WTC11 (cell line): ENCODE data around the gene SH3BP5. TPM values are rescaled to one million over a fixed set of nuclear protein-coding genes. Genes with fewer than 3 reads are reported as not detected.

Experiments
- ATAC-seq: fragments of 200-7000 bp; cut with Tn5 transposase; 2 replicates; pipeline ENCODE4 v1.10.0; 2021; ENCODE audit warnings: mild to moderate bottlenecking, moderate library complexity
- CTCF ChIA-PET: fragments of 300-600 bp; sonication (Branson Sonifier 250); formaldehyde crosslinking; loops from one replicate; lab custom pipeline; 2021; ENCODE audit warnings: antibody characterized with exemption; lab: Charles Lee
- POLR2A ChIA-PET: fragments of 350-600 bp; sonication (Branson Sonifier 250); formaldehyde crosslinking; loops from one replicate; lab custom pipeline; 2021; ENCODE audit warnings: antibody characterized with exemption; lab: Charles Lee
- DNase-seq: peaks from one replicate; pipeline ENCODE4 v3.0.0; 2021; ENCODE audit warnings: low spot score
- H3K27ac Mint-ChIP-seq: 2 replicates; pipeline ENCODE4 v1.8.0; 2021; ENCODE audit warnings: mixed read lengths
- H3K27me3 Mint-ChIP-seq: 2 replicates; pipeline ENCODE4 v1.8.0; 2021; ENCODE audit warnings: low read depth, mild to moderate bottlenecking, moderate library complexity, mixed read lengths
- H3K36me3 Mint-ChIP-seq: 2 replicates; pipeline ENCODE4 v1.8.0; 2021; ENCODE audit warnings: mixed read lengths
- H3K4me1 Mint-ChIP-seq: 2 replicates; pipeline ENCODE4 v1.8.0; 2022; ENCODE audit warnings: mixed read lengths
- H3K4me3 Mint-ChIP-seq: 2 replicates; pipeline ENCODE4 v1.8.0; 2021; ENCODE audit warnings: mild to moderate bottlenecking, moderate library complexity, mixed read lengths
- H3K9me3 Mint-ChIP-seq: 2 replicates; pipeline ENCODE4 v1.8.0; 2021; ENCODE audit warnings: mixed read lengths
- AR ChIP-seq: fragments of 250-450 bp; sonication (Bioruptor Pico); IDR thresholded peaks from 2 replicates; pipeline ENCODE4 v1.9.0; 2021; ENCODE audit warnings: mild to moderate bottlenecking
- ATF2 ChIP-seq: sonication (generic); formaldehyde crosslinking; IDR thresholded peaks from 2 replicates; pipeline ENCODE4 v1.8.1; 2022; ENCODE audit warnings: low read depth, missing genetic modification reagents, borderline replicate concordance
- CDX4 ChIP-seq: fragments of 250-450 bp; sonication (Bioruptor Pico); IDR thresholded peaks from 2 replicates; pipeline ENCODE4 v1.9.0; 2021; ENCODE audit warnings: moderate library complexity, mild to moderate bottlenecking, inconsistent platforms, borderline replicate concordance
- CREM ChIP-seq: sonication (generic); formaldehyde crosslinking; IDR thresholded peaks from 2 replicates; pipeline ENCODE4 v1.8.1; 2022; ENCODE audit warnings: mild to moderate bottlenecking, missing genetic modification reagents, moderate library complexity
- E2F4 ChIP-seq: sonication (generic); formaldehyde crosslinking; IDR thresholded peaks from 2 replicates; pipeline ENCODE4 v1.8.1; 2022; ENCODE audit warnings: low read depth, mild to moderate bottlenecking, moderate library complexity, missing genetic modification reagents, borderline replicate concordance
- E2F5 ChIP-seq: sonication (generic); formaldehyde crosslinking; IDR thresholded peaks from 2 replicates; pipeline ENCODE4 v1.8.1; 2022; ENCODE audit warnings: mild to moderate bottlenecking, moderate library complexity, missing genetic modification reagents
- HMGA2 ChIP-seq: fragments of 250-450 bp; sonication (Bioruptor Pico); IDR thresholded peaks from 2 replicates; pipeline ENCODE4 v1.4.0; 2021; ENCODE audit warnings: mild to moderate bottlenecking, moderate library complexity
- IRF1 ChIP-seq: sonication (generic); formaldehyde crosslinking; IDR thresholded peaks from 2 replicates; pipeline ENCODE4 v1.8.0; 2023; ENCODE audit warnings: missing genetic modification reagents
- MYBL2 ChIP-seq: sonication (generic); formaldehyde crosslinking; IDR thresholded peaks from 2 replicates; pipeline ENCODE4 v1.8.1; 2023; ENCODE audit warnings: mild to moderate bottlenecking, moderate library complexity, missing genetic modification reagents
- NFATC4 ChIP-seq: fragments of 250-450 bp; sonication (Bioruptor Pico); IDR thresholded peaks from 2 replicates; pipeline ENCODE4 v1.9.0; 2021; ENCODE audit warnings: mild to moderate bottlenecking
- NR2C2 ChIP-seq: sonication (generic); formaldehyde crosslinking; IDR thresholded peaks from 2 replicates; pipeline ENCODE4 v1.8.0; 2022; ENCODE audit warnings: mild to moderate bottlenecking, missing genetic modification reagents
- SMAD4 ChIP-seq: sonication (generic); formaldehyde crosslinking; IDR thresholded peaks from 2 replicates; pipeline ENCODE4 v1.8.0; 2022; ENCODE audit warnings: mild to moderate bottlenecking, missing genetic modification reagents
- SOX15 ChIP-seq: fragments of 250-450 bp; sonication (Bioruptor Pico); IDR thresholded peaks from 2 replicates; pipeline ENCODE4 v1.9.0; 2021; ENCODE audit warnings: mild to moderate bottlenecking
- TEAD1 ChIP-seq: sonication (generic); formaldehyde crosslinking; IDR thresholded peaks from 2 replicates; pipeline ENCODE4 v1.8.0; 2022; ENCODE audit warnings: mild to moderate bottlenecking, missing genetic modification reagents
- TEAD4 ChIP-seq: sonication (generic); formaldehyde crosslinking; IDR thresholded peaks from 2 replicates; pipeline ENCODE4 v1.8.0; 2022; ENCODE audit warnings: mild to moderate bottlenecking, missing genetic modification reagents
- USF1 ChIP-seq: sonication (generic); formaldehyde crosslinking; IDR thresholded peaks from 2 replicates; pipeline ENCODE4 v1.8.0; 2022; ENCODE audit warnings: mild to moderate bottlenecking, missing genetic modification reagents
- ZNF138 ChIP-seq: sonication (generic); formaldehyde crosslinking; conservative IDR thresholded peaks from 2 replicates; pipeline ENCODE4 v1.8.1; 2022; ENCODE audit warnings: mild to moderate bottlenecking, moderate library complexity, missing genetic modification reagents
- ZNF263 ChIP-seq: sonication (generic); formaldehyde crosslinking; IDR thresholded peaks from 2 replicates; pipeline ENCODE4 v1.8.1; 2022; ENCODE audit warnings: low read depth, mild to moderate bottlenecking, moderate library complexity, missing genetic modification reagents
- ZNF281 ChIP-seq: sonication (generic); formaldehyde crosslinking; IDR thresholded peaks from 2 replicates; pipeline ENCODE4 v1.8.0; 2023; ENCODE audit warnings: mild to moderate bottlenecking, missing genetic modification reagents
- ZNF396 ChIP-seq: fragments of 250-450 bp; sonication (Bioruptor Pico); IDR thresholded peaks from 2 replicates; pipeline ENCODE4 v1.8.0; 2021; ENCODE audit warnings: mild to moderate bottlenecking, moderate library complexity, borderline replicate concordance
- ZNF423 ChIP-seq: fragments of 250-450 bp; sonication (Bioruptor Pico); IDR thresholded peaks from 2 replicates; pipeline ENCODE4 v2.1.2; 2022; ENCODE audit warnings: mild to moderate bottlenecking, moderate library complexity
- total RNA-seq: library from RNA; stranded (reverse); gene quantifications from 3 replicates; pipeline ENCODE4 v1.2.3, GENCODE V29; 2021

The SH3BP5 gene
- total RNA-seq, 1 experiment from 2014 or later: 7.2 TPM

- TF ChIP-seq ZNF396 (no peak), CREM (no peak), ATF2 (no peak), ZNF423 (CRISPR knock-in tag) (no peak), SMAD4 (CRISPR knock-in tag) (no peak), IRF1 (no peak), E2F5 (CRISPR knock-in tag) (no peak), TEAD4 (CRISPR knock-in tag) (no peak), NFATC4 (CRISPR knock-in tag) (no peak), CDX4 (CRISPR knock-in tag) (no peak), SOX15 (CRISPR knock-in tag) (no peak), NR2C2 (no peak), ZNF138 (CRISPR knock-in tag) (no peak), TEAD1 (CRISPR knock-in tag) (no peak), ZNF281 (CRISPR knock-in tag) (no peak)
Observed at GRCh38 chr3:15241341-15241740, 91.0 kb downstream of the SH3BP5 start (continued).

- no peak overlapping the region for H3K27ac Mint-ChIP-seq
Observed at GRCh38 chr3:15229262-15229661, 103.1 kb downstream of the SH3BP5 start.

More at GRCh38 chr3:15229262-15229661, 103.1 kb downstream of the SH3BP5 start:
- H3K4me1 Mint-ChIP-seq: no peaks in the 10 kb centered on the region
- CTCF ChIA-PET: interaction anchor here (1.1 kb wide), 1 partner anchor 176 kb away, joined by 4 read pairs; no protein-coding TSS in a partner anchor
- DNase-seq (no peak), ATAC-seq (no peak)
- peaks cover 16% of the 10 kb centered on the region for H3K36me3 Mint-ChIP-seq
- no peaks in the 10 kb centered on the region for H3K9me3 Mint-ChIP-seq
- POLR2A ChIA-PET: no interaction called here
- no peaks in the 10 kb centered on the region for H3K27me3 Mint-ChIP-seq
- TF ChIP-seq MYBL2 (no peak), HMGA2 (CRISPR knock-in tag) (no peak), AR (CRISPR knock-in tag) (no peak), ZNF263 (CRISPR knock-in tag) (no peak), ATF2 (no peak), E2F4 (no peak), USF1 (CRISPR knock-in tag) (no peak)
- TF ChIP-seq, all 79 proteins: peak for 0
- no peak overlapping the region for H3K4me3 Mint-ChIP-seq
